ENCODE results near the gene SH2B2.

The SH2B2 gene

GRCh38 chr7:102286237-102287110 lies at the start of gene SH2B2:
SH2B2 (plus strand) TSS chr7:102286868; CDS start chr7:102300551, 13,683 bp downstream.
- DNase-seq = peak; percentile 84

GRCh38 chr7:102239206-102239820 lies 47.4 kb upstream of the SH2B2 start:
- DNase-seq = no peak

- no peak for DNase-seq
Measured at GRCh38 chr7:102241431-102241830, 45.2 kb upstream of the SH2B2 start.

- peak; percentile 89 for DNase-seq
Measured at GRCh38 chr7:102244601-102245000, 42.1 kb upstream of the SH2B2 start.

- peak; percentile 48 for DNase-seq
Measured at GRCh38 chr7:102248081-102248455, 38.6 kb upstream of the SH2B2 start.

GRCh38 chr7:102248456-102249395 lies 37.9 kb upstream of the SH2B2 start:
- peak; percentile 53 for DNase-seq

- no peak for DNase-seq
Measured at GRCh38 chr7:102251531-102252365, 34.9 kb upstream of the SH2B2 start.

GRCh38 chr7:102252366-102252982 lies 34.2 kb upstream of the SH2B2 start:
- DNase-seq = no peak

- DNase-seq = no peak
Measured at GRCh38 chr7:102253066-102253972, 33.3 kb upstream of the SH2B2 start.

- no peak for DNase-seq
Measured at GRCh38 chr7:102253973-102254370, 32.7 kb upstream of the SH2B2 start.

GRCh38 chr7:102254521-102254920 lies 32.1 kb upstream of the SH2B2 start:
- DNase-seq = no peak

GRCh38 chr7:102255501-102255900 lies 31.2 kb upstream of the SH2B2 start:
- DNase-seq = no peak

GRCh38 chr7:102255916-102256315 lies 30.8 kb upstream of the SH2B2 start:
- no peak for DNase-seq

GRCh38 chr7:102258073-102258748 lies 28.5 kb upstream of the SH2B2 start:
- no peak for DNase-seq

GRCh38 chr7:102258749-102259107 lies 27.9 kb upstream of the SH2B2 start:
- no peak for DNase-seq

- DNase-seq = peak; percentile 93
Measured at GRCh38 chr7:102260856-102261255, 25.8 kb upstream of the SH2B2 start.

- DNase-seq = peak; percentile 54
Measured at GRCh38 chr7:102261451-102261850, 25.2 kb upstream of the SH2B2 start.

GRCh38 chr7:102262546-102262945 lies 24.1 kb upstream of the SH2B2 start:
- no peak for DNase-seq

- peak; percentile 54 for DNase-seq
Measured at GRCh38 chr7:102264367-102264891, 22.2 kb upstream of the SH2B2 start.

- no peak for DNase-seq
Measured at GRCh38 chr7:102266541-102266940, 20.1 kb upstream of the SH2B2 start.
